ENCODE data around the gene EPG5. TPM values are rescaled to one million over a fixed set of nuclear protein-coding genes. Genes with fewer than 3 reads are reported as not detected.

The EPG5 gene
- total and polyA plus RNA-seq, 2 of the 4 experiments (the other 2 are of a cell fraction) = 37.3 to 114 TPM

- ChIA-PET CTCF (no interaction called here), POLR2A (ENCODE audit: unreplicated experiment) (no interaction called here)
- ATAC-seq (ENCODE audit: low read depth) (no peak), DNase-seq (no peak)
- Histone ChIP-seq H3K27me3 (ENCODE audit: control insufficient read depth, insufficient read depth, low read length) (no peaks in the 10 kb centered on the region), H3K4me3 (ENCODE audit: insufficient read depth, low read depth, low read length) (no peak overlapping the region), H3K4ac (ENCODE audit: low read depth, low read length) (no peak overlapping the region), H2BK5ac (ENCODE audit: low read depth, low read length, poor library complexity, severe bottlenecking) (no peak overlapping the region), H3K18ac (ENCODE audit: low read depth, low read length) (no peak overlapping the region), H2AFZ (replicated peaks; ENCODE audit: low read length, poor library complexity) (no peak overlapping the region), H3K9me3 (ENCODE audit: control insufficient read depth, insufficient read depth, low read length) (no peaks in the 10 kb centered on the region), H3K4me1 (ENCODE audit: control insufficient read depth, insufficient read depth, low read length) (peaks cover 2% of the 10 kb centered on the region; the same call in 1 of the 2 replicates), H3K4me2 (ENCODE audit: low read depth, low read length) (no peak overlapping the region), H3K36me3 (ENCODE audit: control insufficient read depth, insufficient read depth, low read length) (peaks cover 48% of the 10 kb centered on the region), H2BK15ac (ENCODE audit: low read depth, low read length) (no peak overlapping the region), H3K9me1 (ENCODE audit: insufficient read depth, low read length) (no peaks in the 10 kb centered on the region; the same call in 1 of the 2 replicates), H3K9ac (ENCODE audit: low read depth, low read length) (no peak overlapping the region), H2BK20ac (ENCODE audit: low read depth, low read length) (no peak overlapping the region), H2AK9ac (replicated peaks; ENCODE audit: low read depth, low read length, poor library complexity) (no peak overlapping the region), H2AK5ac (ENCODE audit: low read depth, low read length) (no peak overlapping the region), H4K5ac (ENCODE audit: low read depth, low read length) (no peak overlapping the region), H4K8ac (ENCODE audit: low read depth in 2 of 2, low read length in 2 of 2) (no peak overlapping the region), H3K23ac (ENCODE audit: low read depth, low read length) (no peak overlapping the region), H4K20me1 (ENCODE audit: insufficient read depth, low read length) (no peaks in the 10 kb centered on the region), H3K56ac (ENCODE audit: extremely low read depth, insufficient read depth, low read length) (no peak overlapping the region), H4K91ac (ENCODE audit: insufficient read depth, low read depth, low read length) (no peak overlapping the region), H3K14ac (replicated peaks; ENCODE audit: low read depth, low read length) (no peak overlapping the region), H3K79me1 (ENCODE audit: low read depth in 1 of 2, low read length in 2 of 2) (peaks cover 23 to 35% of the 10 kb centered on the region in 2 experiments), H3K27ac (ENCODE audit: insufficient read depth, low read length) (no peak overlapping the region), H2BK120ac (ENCODE audit: low read depth, low read length) (no peak overlapping the region)
- TF ChIP-seq MAFK (IDR thresholded peaks at IDR 0.05; ENCODE audit: low read depth, low read length) (no peak), USF2 (IDR thresholded peaks at IDR 0.05; ENCODE audit: low read depth, low read length) (no peak), RFX5 (IDR thresholded peaks at IDR 0.05; ENCODE audit: low read depth, low read length) (no peak), ELK1 (IDR thresholded peaks at IDR 0.05; ENCODE audit: borderline replicate concordance, low read depth, low read length) (no peak), MXI1 (IDR thresholded peaks at IDR 0.05; ENCODE audit: borderline replicate concordance, low read depth, low read length) (no peak), CHD1 (IDR thresholded peaks at IDR 0.05; ENCODE audit: low read depth, low read length) (no peak), SMC3 (IDR thresholded peaks at IDR 0.05; ENCODE audit: low read depth, low read length) (no peak), RCOR1 (IDR thresholded peaks at IDR 0.05; ENCODE audit: insufficient replicate concordance, low read length) (no peak), CTCF (conservative IDR thresholded peaks at IDR 0.05; ENCODE audit: low read depth, low read length) (no peak), FOS (IDR thresholded peaks at IDR 0.05; ENCODE audit: low read depth, low read length) (no peak), BHLHE40 (IDR thresholded peaks at IDR 0.05; ENCODE audit: low read depth, low read length) (no peak), POLR2A (IDR thresholded peaks at IDR 0.05; ENCODE audit: low read depth, low read length) (no peak), CEBPB (IDR thresholded peaks at IDR 0.05; ENCODE audit: low read depth, low read length) (no peak), RAD21 (IDR thresholded peaks at IDR 0.05; ENCODE audit: low read length) (no peak), MAZ (IDR thresholded peaks at IDR 0.05; ENCODE audit: borderline replicate concordance, low read depth, low read length) (no peak), NFE2L2 (IDR thresholded peaks at IDR 0.05; ENCODE audit: low read depth, low read length) (no peak)
- no TSS peak for BruUV-seq (replicated peaks)
- in situ Hi-C loops (cut with MboI; ENCODE audit: low sequenced_read_pairs) = loop anchor here (10.0 kb wide), 1 partner anchor 168 kb away; no protein-coding TSS in a partner anchor
- WGBS, 2 experiments (ENCODE audit: extremely low coverage in 2 of 2, insufficient read length in 1 of 2) = 100% methylated on average over 2 of the region's 8 CpGs; no CpG with 5 or more reads in 1 of the 2 experiments
- dilution Hi-C loops (cut with HindIII; ENCODE audit: low sequenced_read_pairs, unreplicated experiment) = no loop called here
- intact Hi-C loops (cut with micrococcal nuclease) = no loop called here
Measured at GRCh38 chr18:45916302-45916701, 50.8 kb downstream of the EPG5 start.

Measured in IMR-90 (cell line).